Astrocyte (in vitro differentiated cells and primary cell): ENCODE measurements around the gene EPB41L3. TPM values are rescaled to one million over a fixed set of nuclear protein-coding genes. Genes with fewer than 3 reads are reported as not detected.

Source experiments
- DNase-seq: peaks from one replicate; pipeline ENCODE4 v3.0.0-alpha.2; 2010; ENCODE audit warnings: low read depth
- FAIRE-seq: peaks from 2 replicates; lab custom pipeline; 2011; peaks lifted over from hg19 to GRCh38; lab: Jason Lieb, UNC
- H2AFZ ChIP-seq: 2 replicates; pipeline ENCODE4 v1.6.0; 2012; ENCODE audit warnings: low read depth, low read length, inconsistent platforms
- H3K27ac ChIP-seq: 2 replicates; pipeline ENCODE4 v1.5.1; 2011; ENCODE audit warnings: low read depth, low read length, inconsistent platforms
- H3K27me3 ChIP-seq: 2 replicates; pipeline ENCODE4 v1.6.0; 2011; ENCODE audit warnings: low read length, inconsistent platforms; ENCODE audit not compliant: insufficient read depth
- H3K36me3 ChIP-seq: 2 replicates; pipeline ENCODE4 v1.5.1; 2011; ENCODE audit warnings: low read length, inconsistent platforms; ENCODE audit not compliant: insufficient read depth
- H3K4me1 ChIP-seq: 2 replicates; pipeline ENCODE4 v1.5.1; 2011; ENCODE audit warnings: low read length, inconsistent platforms; ENCODE audit not compliant: insufficient read depth
- H3K4me2 ChIP-seq: 2 replicates; pipeline ENCODE4 v1.6.0; 2012; ENCODE audit warnings: low read length, inconsistent platforms
- H3K4me3 ChIP-seq: 2 replicates; pipeline ENCODE4 v1.5.1; 2011; ENCODE audit warnings: low read depth, mild to moderate bottlenecking, low read length, inconsistent platforms; ENCODE audit not compliant: insufficient read depth
- H3K79me2 ChIP-seq: 2 replicates; pipeline ENCODE4 v1.6.0; 2012; ENCODE audit warnings: mild to moderate bottlenecking, low read length, inconsistent platforms; ENCODE audit not compliant: insufficient read depth
- H3K9ac ChIP-seq: 2 replicates; pipeline ENCODE4 v1.6.0; 2012; ENCODE audit warnings: mild to moderate bottlenecking, low read length, inconsistent platforms
- H3K9me3 ChIP-seq: 2 replicates; pipeline ENCODE4 v1.5.1; 2012; ENCODE audit warnings: low read depth, mild to moderate bottlenecking, low read length, inconsistent platforms; ENCODE audit not compliant: insufficient read depth
- H4K20me1 ChIP-seq: 2 replicates; pipeline ENCODE4 v1.6.0; 2012; ENCODE audit warnings: low read length, inconsistent platforms; ENCODE audit not compliant: insufficient read depth
- H3K27ac Mint-ChIP-seq: one replicate; pipeline ENCODE4 v1.8.0; 2021; ENCODE audit warnings: mild to moderate bottlenecking, mixed read lengths; ENCODE audit not compliant: unreplicated experiment
- H3K27me3 Mint-ChIP-seq: one replicate; pipeline ENCODE4 v1.8.0; 2021; ENCODE audit warnings: low read depth, mixed read lengths; ENCODE audit not compliant: unreplicated experiment
- H3K36me3 Mint-ChIP-seq: one replicate; pipeline ENCODE4 v1.8.0; 2021; ENCODE audit warnings: low read depth, mixed read lengths; ENCODE audit not compliant: unreplicated experiment
- H3K4me1 Mint-ChIP-seq: one replicate; pipeline ENCODE4 v1.8.0; 2021; ENCODE audit warnings: low read depth, mixed read lengths; ENCODE audit not compliant: unreplicated experiment
- H3K4me3 Mint-ChIP-seq: one replicate; pipeline ENCODE4 v1.8.0; 2021; ENCODE audit warnings: mild to moderate bottlenecking, moderate library complexity, mixed read lengths; ENCODE audit not compliant: unreplicated experiment
- H3K9me3 Mint-ChIP-seq: one replicate; pipeline ENCODE4 v1.8.0; 2021; ENCODE audit warnings: mild to moderate bottlenecking, mixed read lengths; ENCODE audit not compliant: unreplicated experiment
- CTCF ChIP-seq: IDR thresholded peaks from 2 replicates; pipeline ENCODE4 v1.5.1; 2011; ENCODE audit warnings: low read depth, mild to moderate bottlenecking, inconsistent platforms, low read length, moderate library complexity; ENCODE audit not compliant: insufficient read depth
- EZH2 ChIP-seq: IDR thresholded peaks from 2 replicates; pipeline ENCODE4 v1.6.1; 2012; ENCODE audit warnings: mild to moderate bottlenecking, low read length, inconsistent platforms; ENCODE audit not compliant: insufficient read depth
- total RNA-seq: library from RNA; stranded (reverse); gene quantifications from 2 replicates; pipeline ENCODE4 v1.2.1, GENCODE V29; 2021

Gene EPB41L3
- total RNA-seq, 1 donor from 2014 or later, result 97.0 TPM

DNA sequence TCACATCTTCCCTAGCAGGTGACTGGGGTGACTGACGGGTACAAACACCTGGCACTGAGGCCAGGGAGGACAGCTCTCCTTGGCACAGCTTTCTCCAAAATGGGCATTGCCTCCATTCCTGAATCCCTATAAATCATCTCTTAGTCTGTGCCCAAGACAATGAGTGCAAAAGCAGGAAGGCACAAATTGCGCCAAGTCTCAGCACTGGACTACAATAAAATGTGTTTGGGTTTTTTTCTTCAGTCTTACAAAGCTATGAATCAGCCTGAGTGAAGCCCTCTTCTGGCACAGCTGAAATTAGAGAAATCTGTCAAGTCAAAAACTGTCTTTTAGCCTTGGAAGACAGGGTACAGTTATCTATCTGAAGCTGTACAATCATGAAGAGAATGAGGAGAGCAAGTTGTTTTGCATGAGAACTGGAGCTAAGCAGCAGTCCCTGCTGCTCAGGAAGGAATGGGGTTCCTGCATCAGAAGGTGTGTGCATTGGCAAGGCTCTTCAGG, 90.8 kb downstream of the EPB41L3 start:
- no peaks in the 10 kb centered on the region for H3K79me2 ChIP-seq
- H3K4me2 ChIP-seq, result no peak overlapping the region
- H3K36me3 Mint-ChIP-seq, result no peaks in the 10 kb centered on the region
- H3K4me1 ChIP-seq, result peaks cover 13% of the 10 kb centered on the region
- no peaks in the 10 kb centered on the region for H3K36me3 ChIP-seq
- no peak overlapping the region for H3K4me3 Mint-ChIP-seq
- H3K27me3 Mint-ChIP-seq, result no peaks in the 10 kb centered on the region
- H3K9me3 ChIP-seq, result no peaks in the 10 kb centered on the region
- no peak overlapping the region for H3K9ac ChIP-seq
- TF ChIP-seq EZH2 (no peak), CTCF (no peak)
- no peak overlapping the region for H3K27ac Mint-ChIP-seq
- peaks cover 15% of the 10 kb centered on the region for H3K4me1 Mint-ChIP-seq
- H4K20me1 ChIP-seq, result no peaks in the 10 kb centered on the region
- no peaks in the 10 kb centered on the region for H3K27me3 ChIP-seq
- DNase-seq (no peak), FAIRE-seq (no peak)
- no peak overlapping the region for H3K4me3 ChIP-seq
- no peak overlapping the region for H3K27ac ChIP-seq
- no peaks in the 10 kb centered on the region for H3K9me3 Mint-ChIP-seq
- H2AFZ ChIP-seq, result no peak overlapping the region

DNA sequence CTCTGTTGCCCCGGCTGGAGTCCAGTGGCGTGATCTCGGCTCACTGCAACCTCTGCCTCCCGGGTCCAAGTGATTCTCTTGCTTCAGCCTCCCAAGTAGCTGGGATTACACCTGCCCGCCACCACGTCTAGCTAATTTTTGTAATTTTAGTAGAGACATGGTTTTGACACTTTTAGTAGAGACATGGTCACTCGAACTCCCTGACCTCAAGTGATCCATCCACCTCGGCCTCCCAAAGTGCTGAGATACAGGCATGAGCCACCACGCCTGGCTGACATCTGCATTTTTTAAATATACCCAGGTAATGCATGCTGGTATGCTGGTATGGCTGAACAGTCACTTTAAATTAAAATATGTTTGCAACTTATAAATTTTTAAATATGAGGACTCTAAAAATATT, 91.9 kb downstream of the EPB41L3 start:
- no peak overlapping the region for H2AFZ ChIP-seq
- H3K4me2 ChIP-seq, result no peak overlapping the region
- no peak for DNase-seq
- no peak for FAIRE-seq
- H4K20me1 ChIP-seq, result no peaks in the 10 kb centered on the region
- TF ChIP-seq EZH2 (no peak), CTCF (no peak)
- no peaks in the 10 kb centered on the region for H3K79me2 ChIP-seq
- H3K9me3 ChIP-seq, result no peaks in the 10 kb centered on the region
- H3K27ac ChIP-seq, result no peak overlapping the region
- no peaks in the 10 kb centered on the region for H3K36me3 ChIP-seq
- no peak overlapping the region for H3K4me3 ChIP-seq
- H3K9me3 Mint-ChIP-seq, result no peaks in the 10 kb centered on the region
- no peaks in the 10 kb centered on the region for H3K27me3 ChIP-seq
- H3K27ac Mint-ChIP-seq, result no peak overlapping the region
- no peaks in the 10 kb centered on the region for H3K27me3 Mint-ChIP-seq
- H3K9ac ChIP-seq, result no peak overlapping the region
- no peak overlapping the region for H3K4me3 Mint-ChIP-seq
- no peaks in the 10 kb centered on the region for H3K36me3 Mint-ChIP-seq
- H3K4me1 Mint-ChIP-seq, result peaks cover 9% of the 10 kb centered on the region
- peaks cover 3% of the 10 kb centered on the region for H3K4me1 ChIP-seq

- no peak overlapping the region for H3K4me3 ChIP-seq
- FAIRE-seq, result no peak
- H3K27ac ChIP-seq, result no peak overlapping the region
- H3K9ac ChIP-seq, result no peak overlapping the region
- TF ChIP-seq EZH2 (no peak), CTCF (no peak)
- Mint-ChIP-seq H3K27ac (no peak overlapping the region), H3K9me3 (no peaks in the 10 kb centered on the region), H3K36me3 (no peaks in the 10 kb centered on the region), H3K4me1 (peaks cover 5% of the 10 kb centered on the region), H3K4me3 (no peak overlapping the region), H3K27me3 (no peaks in the 10 kb centered on the region)
- H3K4me2 ChIP-seq, result no peak overlapping the region
- H3K36me3 ChIP-seq, result no peaks in the 10 kb centered on the region
- no peaks in the 10 kb centered on the region for H3K9me3 ChIP-seq
- no peaks in the 10 kb centered on the region for H3K27me3 ChIP-seq
- no peaks in the 10 kb centered on the region for H3K79me2 ChIP-seq
- no peaks in the 10 kb centered on the region for H4K20me1 ChIP-seq
- no peak overlapping the region for H2AFZ ChIP-seq
- no peaks in the 10 kb centered on the region for H3K4me1 ChIP-seq
- no peak for DNase-seq
These were observed 92.6 kb downstream of the EPB41L3 start for GRCh38 chr18:5451150-5451549.
